Stimulated activated CD8-positive, alpha-beta memory T cell treated with anti-CD3 and anti-CD28 coated beads, Interleukin-7, amount 100 ng/mL, for 24 hours (primary cell): Measurements from ENCODE around the gene ACTC1.

Experiments used
- DNase-seq: peaks from one replicate; pipeline ENCODE4 v3.0.0-alpha.2; 2020; ENCODE audit warnings: low read depth

The ACTC1 gene

DNA sequence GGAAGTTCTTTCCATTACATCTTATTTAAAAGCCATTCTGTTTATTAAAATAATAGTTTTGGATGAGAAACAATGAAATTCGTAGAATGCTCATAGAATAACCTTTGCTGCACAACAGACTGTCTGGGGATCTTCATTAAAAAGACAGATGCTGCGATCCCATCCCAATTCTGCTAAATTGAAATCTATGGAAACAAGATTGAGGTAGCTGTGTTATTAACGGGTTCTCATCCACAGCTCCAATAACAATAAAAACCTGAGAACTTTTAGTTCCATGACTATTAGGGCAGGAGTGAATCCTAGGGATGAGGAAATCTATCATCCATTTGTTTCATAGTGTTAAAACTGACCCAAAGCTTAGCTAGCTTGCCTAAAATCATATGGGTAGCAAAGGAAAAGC, 38.1 kb downstream of the ACTC1 start:
- DNase-seq, result no peak

DNA sequence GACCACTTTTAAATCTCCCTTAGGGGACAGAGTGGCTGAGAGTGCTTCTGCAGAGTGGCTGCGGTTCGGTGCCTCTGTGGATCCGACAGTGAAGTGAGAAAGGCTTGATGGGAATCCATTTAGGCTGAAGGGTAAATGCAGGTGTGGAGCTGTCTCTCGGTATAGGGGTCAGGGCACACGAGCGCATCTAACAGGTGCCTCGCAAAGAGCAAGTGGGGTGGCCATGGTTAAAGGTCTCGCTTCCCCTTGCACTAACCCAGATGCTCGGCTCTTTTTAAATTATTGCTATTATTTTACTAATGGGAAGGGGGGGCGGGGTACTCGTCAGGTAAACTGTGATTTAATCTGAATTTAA, 40.0 kb downstream of the ACTC1 start:
- DNase-seq, result no peak

DNA sequence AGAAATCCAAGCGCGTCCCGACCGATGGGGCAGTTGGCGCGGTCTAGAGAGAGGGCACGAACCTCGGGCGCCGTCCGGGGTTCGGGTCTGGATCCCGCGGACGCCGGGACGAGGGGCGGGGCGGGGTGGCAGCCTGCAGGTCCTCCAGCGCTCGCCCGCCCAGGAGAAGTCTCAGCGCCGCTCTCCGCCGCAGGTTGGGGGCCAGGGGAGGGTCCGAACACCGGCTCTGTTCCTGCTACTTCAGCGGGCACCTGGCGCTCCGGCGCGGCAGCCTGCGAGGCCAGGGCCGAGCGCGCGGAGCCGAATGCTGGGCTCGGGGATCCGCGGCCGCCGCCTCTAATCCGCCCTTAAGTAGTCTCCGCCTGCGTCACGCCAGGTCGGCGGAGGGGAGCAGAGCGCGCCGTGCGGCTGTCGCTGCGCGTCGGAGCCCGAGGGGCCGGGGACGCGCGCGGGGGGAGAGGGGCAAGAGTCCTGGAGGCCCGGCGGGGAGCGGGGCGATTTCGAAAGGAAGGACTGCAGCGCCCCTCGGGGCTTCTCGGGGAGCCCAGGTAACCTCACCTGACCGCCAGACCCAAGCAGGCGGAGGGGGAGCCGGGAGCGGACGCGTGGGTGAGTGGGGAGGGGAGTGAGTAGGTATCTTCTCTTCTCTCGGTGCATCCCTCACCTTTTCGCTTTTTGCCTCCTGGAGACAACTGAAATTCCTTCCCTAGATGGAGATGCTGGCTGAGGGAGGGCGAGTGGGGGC, 40.5 kb downstream of the ACTC1 start, which contains the start of gene GJD2:
Gene GJD2, minus strand, starts transcription at position 325 of the 745 bp plus-strand sequence. CDS start 510 bp downstream, outside the sequence.
- DNase-seq, result no peak

DNA sequence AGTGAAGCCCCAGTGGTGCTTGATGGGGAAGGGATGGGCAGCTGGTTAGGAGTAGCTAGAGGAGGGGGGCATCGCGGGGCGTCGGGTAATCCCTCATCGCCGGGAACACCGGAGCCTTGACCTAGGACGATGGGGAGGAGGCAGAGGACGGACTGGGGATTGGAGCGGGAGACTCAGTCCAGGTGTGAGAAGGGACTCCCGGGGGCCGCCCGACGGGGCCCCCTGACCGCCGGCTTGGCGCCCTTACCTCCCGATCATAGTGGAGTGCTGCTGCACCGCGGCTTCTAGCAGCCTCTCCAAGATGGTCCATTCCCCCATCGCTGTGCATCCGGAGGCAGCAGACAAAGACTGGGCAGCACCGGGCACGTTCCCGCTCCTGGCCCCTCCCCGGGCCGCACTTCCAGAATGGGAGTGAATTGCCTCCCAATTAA, 41.2 kb downstream of the ACTC1 start:
- no peak for DNase-seq

DNA sequence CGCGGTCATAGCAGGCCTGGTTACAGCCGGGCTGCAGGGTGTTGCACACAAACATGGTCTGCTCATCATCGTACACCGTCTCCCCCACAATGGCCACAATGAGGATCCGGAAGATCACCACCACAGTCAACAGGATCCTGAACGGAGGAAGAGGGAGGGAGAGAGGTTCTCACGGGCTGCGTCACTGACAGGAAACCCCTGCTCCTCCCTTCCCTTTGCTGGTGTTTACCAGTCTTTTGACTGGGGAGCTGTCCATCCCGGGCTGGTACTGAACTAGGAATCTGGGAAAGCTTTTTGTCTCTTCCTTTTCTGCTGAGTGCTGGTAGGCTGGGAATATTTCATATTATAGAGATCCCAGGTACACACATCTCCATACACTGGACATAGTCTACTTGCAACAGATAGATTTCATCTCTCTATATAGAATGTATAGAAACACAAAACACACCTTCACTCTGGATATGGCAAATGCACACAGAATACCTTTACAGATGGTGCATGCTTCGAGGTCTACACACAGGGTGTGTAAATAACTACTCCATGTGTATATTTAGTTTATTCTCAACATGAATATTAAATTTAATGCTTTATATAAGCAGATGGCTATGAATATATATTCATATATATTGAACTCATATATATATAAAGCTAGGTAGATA, 42.0 kb downstream of the ACTC1 start:
- no peak for DNase-seq

DNA sequence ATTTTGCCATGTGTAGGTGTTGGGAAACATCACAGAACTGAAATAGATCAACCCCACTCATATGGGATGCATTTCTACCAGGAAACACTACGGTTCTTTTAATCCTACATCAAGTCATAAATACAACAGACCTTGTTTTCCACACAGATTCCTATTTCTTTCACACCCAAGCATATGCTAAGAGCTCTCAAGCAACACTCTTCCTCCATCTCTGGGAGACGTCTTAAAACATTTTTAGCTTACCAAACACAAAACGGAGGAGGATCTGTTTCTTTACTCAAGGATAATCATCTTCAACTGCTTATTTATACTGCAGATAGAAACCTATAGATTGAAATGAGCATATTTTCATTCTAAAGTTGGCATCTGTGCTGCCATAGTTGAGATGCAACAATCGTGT, 45.7 kb downstream of the ACTC1 start:
- no peak for DNase-seq
